LNCAP (cell line): ENCODE data around the gene TTLL8.

Experiments used
- TF ChIP-seq, protein P1 (sequence below): fragments of 450-650 bp; IDR thresholded peaks from 2 replicates; pipeline ENCODE4 v1.5.1; 2017; ENCODE audit warnings: mild to moderate bottlenecking

The TTLL8 gene

DNA sequence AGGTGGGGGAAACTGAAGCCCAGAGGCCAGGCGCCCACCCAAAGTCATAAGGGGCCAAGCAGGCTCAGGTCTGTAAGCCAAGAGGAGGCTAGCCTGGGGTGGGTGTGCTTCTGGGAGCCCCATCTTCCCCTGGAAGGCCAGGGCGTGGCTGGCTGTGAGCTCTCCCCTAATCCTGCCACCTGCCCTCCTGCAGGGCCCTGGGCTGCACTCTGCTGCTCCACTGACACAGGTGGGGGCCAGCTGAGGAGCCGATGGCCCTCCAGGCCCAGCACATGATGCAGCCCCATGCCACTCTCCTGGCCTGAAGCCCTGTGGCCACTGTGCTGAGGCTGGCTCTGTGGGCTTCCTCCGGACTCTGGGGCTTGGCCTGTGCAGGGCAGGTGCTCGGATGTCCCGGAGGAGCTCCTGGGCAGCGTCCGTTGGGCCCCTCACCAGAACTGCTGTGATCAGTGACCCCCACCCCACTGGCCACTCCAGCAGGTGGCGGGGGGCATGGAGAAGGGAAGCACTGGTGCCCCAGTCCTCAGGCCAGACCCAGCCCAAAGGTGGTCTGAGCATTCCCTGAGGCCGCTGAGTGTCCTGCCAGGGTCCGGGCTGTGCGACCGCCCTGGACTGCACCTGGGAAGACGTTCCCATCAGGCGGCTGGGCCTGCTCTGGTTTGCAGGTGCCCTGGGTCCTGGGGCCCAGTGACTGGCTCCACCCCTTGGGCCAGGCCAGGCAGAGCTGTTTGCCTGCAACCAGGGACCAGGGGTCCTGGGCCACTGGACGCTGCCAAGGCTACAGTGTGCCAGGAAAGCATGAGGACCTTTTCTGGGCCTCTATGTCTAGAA, 89.1 kb downstream of the TTLL8 start:
- TF ChIP-seq, protein P1, sequence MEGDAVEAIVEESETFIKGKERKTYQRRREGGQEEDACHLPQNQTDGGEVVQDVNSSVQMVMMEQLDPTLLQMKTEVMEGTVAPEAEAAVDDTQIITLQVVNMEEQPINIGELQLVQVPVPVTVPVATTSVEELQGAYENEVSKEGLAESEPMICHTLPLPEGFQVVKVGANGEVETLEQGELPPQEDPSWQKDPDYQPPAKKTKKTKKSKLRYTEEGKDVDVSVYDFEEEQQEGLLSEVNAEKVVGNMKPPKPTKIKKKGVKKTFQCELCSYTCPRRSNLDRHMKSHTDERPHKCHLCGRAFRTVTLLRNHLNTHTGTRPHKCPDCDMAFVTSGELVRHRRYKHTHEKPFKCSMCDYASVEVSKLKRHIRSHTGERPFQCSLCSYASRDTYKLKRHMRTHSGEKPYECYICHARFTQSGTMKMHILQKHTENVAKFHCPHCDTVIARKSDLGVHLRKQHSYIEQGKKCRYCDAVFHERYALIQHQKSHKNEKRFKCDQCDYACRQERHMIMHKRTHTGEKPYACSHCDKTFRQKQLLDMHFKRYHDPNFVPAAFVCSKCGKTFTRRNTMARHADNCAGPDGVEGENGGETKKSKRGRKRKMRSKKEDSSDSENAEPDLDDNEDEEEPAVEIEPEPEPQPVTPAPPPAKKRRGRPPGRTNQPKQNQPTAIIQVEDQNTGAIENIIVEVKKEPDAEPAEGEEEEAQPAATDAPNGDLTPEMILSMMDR = no peak
